ENCODE data around the gene UBAC2.

The UBAC2 gene

DNA sequence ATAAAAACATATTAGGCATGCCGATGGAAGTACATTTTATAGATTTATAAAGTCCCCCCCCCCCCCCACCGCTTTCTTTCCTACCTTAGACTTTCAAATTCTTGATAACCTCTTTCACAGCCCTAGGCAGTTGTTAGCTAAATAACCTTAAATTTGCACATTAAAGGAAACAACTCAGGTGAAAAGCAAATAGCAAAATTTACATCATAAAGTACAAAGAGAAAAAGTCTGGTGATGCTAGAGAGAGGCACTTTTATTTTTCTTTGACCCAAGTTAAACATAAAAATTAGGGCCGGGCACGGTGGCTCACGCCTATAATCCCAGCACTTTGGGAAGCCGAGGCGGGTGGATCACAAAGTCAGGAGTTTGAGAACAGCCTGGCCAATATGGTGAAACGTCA is 15.0 kb upstream of the UBAC2 start:
- Histone ChIP-seq H3K27me3 (ENCODE audit: control insufficient read depth, insufficient read depth, low read length) (peaks cover 12% of the 10 kb centered on the region), H3K36me3 (ENCODE audit: control insufficient read depth, insufficient read depth, low read length) (no peaks in the 10 kb centered on the region), H3K4me3 (ENCODE audit: low read depth, low read length) (no peak overlapping the region), H3K27ac (ENCODE audit: low read depth, low read length) (no peak overlapping the region), H3K9ac (ENCODE audit: low read depth, low read length) (no peak overlapping the region), H3K4me1 (ENCODE audit: control insufficient read depth, insufficient read depth, low read length) (peaks cover 8% of the 10 kb centered on the region), H3K9me3 (ENCODE audit: control insufficient read depth, insufficient read depth, low read length) (peaks cover 9% of the 10 kb centered on the region; the same call in 1 of the 2 replicates)

GRCh38 chr13:99190147-99190985 is 10.3 kb upstream of the UBAC2 start:
- H3K27ac ChIP-seq (ENCODE audit: low read depth, low read length), result no peak overlapping the region
- no peak overlapping the region for H3K4me3 ChIP-seq (ENCODE audit: low read depth, low read length)
- no peaks in the 10 kb centered on the region for H3K9me3 ChIP-seq (ENCODE audit: control insufficient read depth, insufficient read depth, low read length)
- H3K27me3 ChIP-seq (ENCODE audit: control insufficient read depth, insufficient read depth, low read length), result peaks cover 12% of the 10 kb centered on the region
- peaks cover 1% of the 10 kb centered on the region; the same call in 1 of the 2 replicates for H3K4me1 ChIP-seq (ENCODE audit: control insufficient read depth, insufficient read depth, low read length)
- no peak overlapping the region for H3K9ac ChIP-seq (ENCODE audit: low read depth, low read length)
- no peaks in the 10 kb centered on the region for H3K36me3 ChIP-seq (ENCODE audit: control insufficient read depth, insufficient read depth, low read length)

DNA sequence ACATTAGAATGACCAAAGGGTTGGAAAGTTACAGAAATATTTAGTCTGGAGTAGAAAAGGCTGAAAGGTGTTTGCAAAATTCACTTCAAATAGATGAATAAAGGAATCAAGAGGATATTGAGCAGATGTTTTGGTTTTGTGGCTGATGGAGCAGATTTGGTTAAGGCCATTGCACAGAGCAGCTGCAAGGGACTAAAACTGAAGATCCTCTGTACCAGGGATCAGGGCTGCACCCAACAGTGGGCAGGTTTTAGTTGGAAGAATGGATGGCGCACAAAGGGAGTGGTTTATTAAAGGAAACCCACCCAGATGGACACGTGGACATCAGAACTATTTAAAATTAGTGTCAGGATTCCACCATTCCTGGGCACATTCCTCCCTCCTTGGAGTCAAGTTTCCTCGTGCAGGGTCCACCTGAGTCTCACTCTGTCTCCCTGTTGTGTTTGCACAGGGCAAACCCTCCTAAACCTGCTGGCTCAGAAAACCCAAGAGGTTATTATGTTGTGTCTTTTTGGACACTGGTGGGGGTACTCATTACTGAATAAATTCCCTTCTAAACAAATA is 9.2 kb upstream of the UBAC2 start:
- Histone ChIP-seq H3K27me3 (ENCODE audit: control insufficient read depth, insufficient read depth, low read length) (peaks cover 9% of the 10 kb centered on the region), H3K9me3 (ENCODE audit: control insufficient read depth, insufficient read depth, low read length) (no peaks in the 10 kb centered on the region), H3K27ac (ENCODE audit: low read depth, low read length) (no peak overlapping the region), H3K9ac (ENCODE audit: low read depth, low read length) (no peak overlapping the region), H3K36me3 (ENCODE audit: control insufficient read depth, insufficient read depth, low read length) (no peaks in the 10 kb centered on the region), H3K4me1 (ENCODE audit: control insufficient read depth, insufficient read depth, low read length) (no peaks in the 10 kb centered on the region), H3K4me3 (ENCODE audit: low read depth, low read length) (no peak overlapping the region)

DNA sequence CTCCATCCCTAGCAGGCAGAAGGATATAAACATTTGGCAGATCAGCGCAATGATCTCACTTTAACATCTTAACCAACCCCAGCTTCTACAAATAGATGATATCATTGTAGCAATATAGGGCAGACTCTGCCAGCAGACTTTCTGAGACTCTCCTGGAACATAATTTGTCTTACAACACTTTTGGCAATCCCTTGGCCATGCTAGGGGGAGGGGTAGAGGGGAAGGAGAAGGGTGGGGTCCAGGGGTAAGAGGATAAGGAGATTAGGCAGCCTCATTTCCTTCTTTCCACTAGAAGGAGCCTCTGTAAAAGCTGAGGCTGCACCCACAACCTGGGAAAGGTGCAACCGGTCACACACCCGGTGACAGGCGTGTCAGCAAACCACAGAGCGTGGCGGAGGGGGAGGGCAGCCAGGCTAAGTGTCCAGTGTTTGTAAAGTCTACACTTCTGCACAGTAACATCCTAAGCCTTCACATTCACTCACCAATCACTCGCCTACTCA is 8.7 kb upstream of the UBAC2 start:
- Histone ChIP-seq H3K4me3 (ENCODE audit: low read depth, low read length) (no peak overlapping the region), H3K36me3 (ENCODE audit: control insufficient read depth, insufficient read depth, low read length) (no peaks in the 10 kb centered on the region), H3K9ac (ENCODE audit: low read depth, low read length) (no peak overlapping the region), H3K27ac (ENCODE audit: low read depth, low read length) (no peak overlapping the region), H3K27me3 (ENCODE audit: control insufficient read depth, insufficient read depth, low read length) (peaks cover 6% of the 10 kb centered on the region), H3K4me1 (ENCODE audit: control insufficient read depth, insufficient read depth, low read length) (no peaks in the 10 kb centered on the region), H3K9me3 (ENCODE audit: control insufficient read depth, insufficient read depth, low read length) (no peaks in the 10 kb centered on the region)

DNA sequence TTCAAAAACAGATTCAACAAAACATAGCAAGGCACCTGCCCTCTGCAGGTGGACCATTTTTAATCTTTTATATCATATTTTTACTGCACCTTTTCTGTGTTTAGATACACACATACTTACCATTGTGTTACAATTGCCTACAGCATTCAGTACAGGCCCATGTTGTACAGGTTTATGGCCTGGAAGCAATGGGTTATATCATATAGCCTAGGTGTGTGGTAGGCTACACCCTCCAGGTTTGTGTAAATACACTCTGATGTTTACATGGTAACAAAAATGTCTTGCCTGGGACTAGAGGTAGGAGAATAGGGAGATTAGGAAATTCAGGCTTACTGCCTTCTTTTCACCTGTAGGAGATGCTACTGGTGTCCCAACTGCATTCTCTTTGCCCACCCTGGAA is 8.2 kb upstream of the UBAC2 start:
- no peaks in the 10 kb centered on the region for H3K9me3 ChIP-seq (ENCODE audit: control insufficient read depth, insufficient read depth, low read length)
- no peaks in the 10 kb centered on the region for H3K4me1 ChIP-seq (ENCODE audit: control insufficient read depth, insufficient read depth, low read length)
- no peak overlapping the region for H3K27ac ChIP-seq (ENCODE audit: low read depth, low read length)
- no peak overlapping the region for H3K4me3 ChIP-seq (ENCODE audit: low read depth, low read length)
- H3K27me3 ChIP-seq (ENCODE audit: control insufficient read depth, insufficient read depth, low read length), result peaks cover under 1% of the 10 kb centered on the region
- H3K9ac ChIP-seq (ENCODE audit: low read depth, low read length), result no peak overlapping the region
- H3K36me3 ChIP-seq (ENCODE audit: control insufficient read depth, insufficient read depth, low read length), result no peaks in the 10 kb centered on the region

- H3K4me1 ChIP-seq (ENCODE audit: control insufficient read depth, insufficient read depth, low read length), result no peaks in the 10 kb centered on the region
- H3K4me3 ChIP-seq (ENCODE audit: low read depth, low read length), result no peak overlapping the region
- H3K9ac ChIP-seq (ENCODE audit: low read depth, low read length), result no peak overlapping the region
- H3K27ac ChIP-seq (ENCODE audit: low read depth, low read length), result no peak overlapping the region
- H3K36me3 ChIP-seq (ENCODE audit: control insufficient read depth, insufficient read depth, low read length), result no peaks in the 10 kb centered on the region
- no peaks in the 10 kb centered on the region; the same call in 1 of the 2 replicates for H3K27me3 ChIP-seq (ENCODE audit: control insufficient read depth, insufficient read depth, low read length)
- H3K9me3 ChIP-seq (ENCODE audit: control insufficient read depth, insufficient read depth, low read length), result no peaks in the 10 kb centered on the region
These were observed 7.5 kb upstream of the UBAC2 start for GRCh38 chr13:99193152-99193551.

GRCh38 chr13:99196466-99197116 is 4.1 kb upstream of the UBAC2 start:
- Histone ChIP-seq H3K27ac (ENCODE audit: low read depth, low read length) (no peak overlapping the region), H3K36me3 (ENCODE audit: control insufficient read depth, insufficient read depth, low read length) (no peaks in the 10 kb centered on the region), H3K9me3 (ENCODE audit: control insufficient read depth, insufficient read depth, low read length) (no peaks in the 10 kb centered on the region), H3K4me3 (ENCODE audit: low read depth, low read length) (no peak overlapping the region), H3K9ac (ENCODE audit: low read depth, low read length) (no peak overlapping the region), H3K4me1 (ENCODE audit: control insufficient read depth, insufficient read depth, low read length) (peaks cover 5% of the 10 kb centered on the region), H3K27me3 (ENCODE audit: control insufficient read depth, insufficient read depth, low read length) (no peaks in the 10 kb centered on the region; the same call in 1 of the 2 replicates)

DNA sequence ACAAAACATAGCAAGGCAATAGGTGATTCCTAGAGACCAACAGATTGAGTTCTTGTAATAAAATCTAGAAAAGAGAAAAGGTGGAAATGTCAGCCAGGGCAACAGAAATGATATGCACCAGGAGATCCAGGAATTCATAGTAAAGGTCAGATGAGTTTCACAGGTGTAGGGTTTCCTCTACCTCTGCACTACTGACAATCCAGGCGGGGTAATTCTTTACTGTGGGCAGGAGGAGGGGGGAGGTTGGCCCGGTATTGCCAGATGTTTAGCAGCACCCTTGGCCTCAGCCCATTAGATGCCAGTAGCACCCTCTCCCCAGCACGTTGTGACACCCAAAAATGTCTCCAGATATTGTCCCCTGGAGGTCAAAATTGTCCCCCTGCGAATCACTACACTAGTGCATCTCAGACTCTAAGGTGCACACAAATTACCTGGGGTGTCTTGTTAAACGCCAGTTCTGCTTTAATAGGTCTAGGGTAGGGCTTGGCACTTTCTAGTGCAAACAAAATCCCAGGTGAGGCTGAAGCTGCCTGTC is 3.5 kb upstream of the UBAC2 start:
- no peak overlapping the region for H3K4me3 ChIP-seq (ENCODE audit: low read depth, low read length)
- no peaks in the 10 kb centered on the region for H3K36me3 ChIP-seq (ENCODE audit: control insufficient read depth, insufficient read depth, low read length)
- peaks cover 6% of the 10 kb centered on the region for H3K4me1 ChIP-seq (ENCODE audit: control insufficient read depth, insufficient read depth, low read length)
- no peaks in the 10 kb centered on the region for H3K9me3 ChIP-seq (ENCODE audit: control insufficient read depth, insufficient read depth, low read length)
- H3K27ac ChIP-seq (ENCODE audit: low read depth, low read length), result no peak overlapping the region
- H3K27me3 ChIP-seq (ENCODE audit: control insufficient read depth, insufficient read depth, low read length), result no peaks in the 10 kb centered on the region
- H3K9ac ChIP-seq (ENCODE audit: low read depth, low read length), result no peak overlapping the region

DNA sequence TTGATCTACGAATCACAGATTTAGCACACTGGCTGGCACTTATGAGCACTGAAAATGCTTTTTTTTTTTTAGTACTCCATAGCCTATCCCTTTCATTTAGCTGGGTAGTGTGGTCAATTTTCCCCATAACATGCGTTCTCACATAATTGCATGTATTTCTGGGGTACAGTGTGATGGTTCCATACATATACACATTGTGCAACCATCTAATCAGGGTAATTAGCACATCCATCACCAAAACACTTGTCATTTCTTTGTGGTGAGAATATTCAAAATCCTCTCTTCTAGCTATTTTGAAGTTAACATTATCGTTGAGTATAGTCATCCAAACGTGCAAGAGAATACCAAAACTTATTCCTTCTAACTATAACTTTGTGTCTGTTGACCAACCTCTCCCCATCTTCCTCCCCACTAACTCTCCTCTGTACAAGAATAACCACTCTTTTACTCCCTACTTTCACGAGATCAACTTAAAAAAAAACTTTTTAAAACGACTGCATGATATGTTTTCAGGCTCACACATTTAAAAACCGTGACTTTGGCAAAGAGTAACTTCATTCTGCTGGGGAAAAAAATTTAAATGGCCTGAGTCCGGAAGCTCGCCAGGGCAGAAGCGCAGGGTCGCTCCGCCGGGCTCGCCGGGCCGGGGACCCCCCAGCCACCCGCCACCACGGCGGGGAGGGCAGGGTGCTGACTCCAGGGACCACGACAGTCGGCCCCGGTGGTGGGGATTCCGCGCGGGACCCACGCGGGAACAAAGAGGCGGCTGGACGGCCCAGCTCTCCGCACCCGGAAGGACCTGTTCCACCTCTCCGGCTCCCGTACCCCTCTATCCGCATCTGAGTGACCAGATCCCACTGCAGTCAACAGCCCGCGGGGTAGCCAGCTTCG is 868 bp upstream of the UBAC2 start:
- Histone ChIP-seq H3K4me1 (ENCODE audit: control insufficient read depth, insufficient read depth, low read length) (peaks cover 11% of the 10 kb centered on the region), H3K9me3 (ENCODE audit: control insufficient read depth, insufficient read depth, low read length) (no peaks in the 10 kb centered on the region), H3K4me3 (ENCODE audit: low read depth, low read length) (peak overlapping the region; percentile 94), H3K27ac (ENCODE audit: low read depth, low read length) (peak overlapping the region; percentile 92), H3K27me3 (ENCODE audit: control insufficient read depth, insufficient read depth, low read length) (no peaks in the 10 kb centered on the region), H3K36me3 (ENCODE audit: control insufficient read depth, insufficient read depth, low read length) (no peaks in the 10 kb centered on the region; the same call in 1 of the 2 replicates), H3K9ac (ENCODE audit: low read depth, low read length) (peak overlapping the region; percentile 98)

All from HUES48 (cell line).